Stimulated activated CD8-positive, alpha-beta memory T cell treated with anti-CD3 and anti-CD28 coated beads, Interleukin-12 subunit alpha, Interleukin-12 subunit beta, amount 100 ng/mL, for 24 hours (primary cell): ENCODE measurements around the gene RBPJ.

ENCODE experiments used
- DNase-seq: peaks from one replicate; pipeline ENCODE4 v3.0.0-alpha.2; 2020; ENCODE audit errors: extremely low read depth

The RBPJ gene

DNA sequence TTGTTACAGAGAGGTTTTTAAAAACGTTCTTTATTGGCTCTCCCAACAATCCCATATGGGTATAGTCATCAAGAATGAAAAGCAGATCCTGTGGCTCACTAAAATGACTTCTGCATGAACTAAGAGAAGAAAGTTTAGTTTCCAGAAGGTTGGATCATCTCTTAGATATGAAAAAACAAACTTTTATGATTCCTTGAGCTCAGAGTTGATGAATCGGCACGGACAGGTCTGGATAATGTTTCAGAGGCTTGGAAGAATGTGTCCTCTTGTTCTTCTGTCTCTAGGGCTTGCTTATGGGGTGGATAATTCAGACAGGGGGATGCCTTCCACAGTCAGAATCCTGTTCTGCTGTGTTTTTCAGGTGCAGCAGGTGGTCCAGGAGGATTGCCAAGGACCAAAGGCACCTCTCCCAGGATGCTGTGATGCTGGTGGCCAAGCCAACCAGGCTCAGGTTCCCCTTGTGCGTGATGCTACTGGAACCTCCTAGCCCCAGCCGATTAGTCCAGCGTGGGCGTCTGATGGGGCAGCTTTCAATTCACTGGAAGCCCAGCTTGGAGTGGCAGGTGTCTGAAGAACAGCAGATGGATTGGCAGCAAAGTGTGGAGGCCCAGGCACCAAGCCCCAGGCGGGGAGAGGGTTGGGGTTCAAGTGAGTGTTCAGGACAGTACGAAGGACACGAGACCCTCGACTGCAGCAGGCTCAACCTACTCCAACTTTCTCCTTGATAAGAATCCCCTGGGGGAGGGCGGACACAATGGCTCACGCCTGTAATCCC is 139.1 kb downstream of the RBPJ start:
- DNase-seq = no peak

DNA sequence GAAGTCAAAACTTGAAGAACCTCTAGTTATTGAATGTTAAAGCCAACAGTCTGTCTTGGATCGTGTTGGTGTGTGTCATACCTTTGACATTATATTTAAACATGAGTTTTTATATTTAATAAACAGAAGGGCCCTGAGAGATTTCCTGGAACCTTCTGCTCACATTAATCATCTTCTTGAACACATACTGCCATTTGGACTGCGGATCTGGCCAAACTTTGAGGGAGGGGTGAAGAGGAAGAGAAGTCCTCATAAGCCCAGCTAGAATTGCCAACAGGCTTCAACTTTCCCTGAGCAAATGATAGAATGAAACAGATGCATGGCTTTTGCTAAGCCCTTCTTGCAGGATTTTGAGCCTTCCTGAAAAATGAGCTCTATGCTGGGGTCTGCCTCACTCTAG is 142.1 kb downstream of the RBPJ start:
- no peak for DNase-seq

DNA sequence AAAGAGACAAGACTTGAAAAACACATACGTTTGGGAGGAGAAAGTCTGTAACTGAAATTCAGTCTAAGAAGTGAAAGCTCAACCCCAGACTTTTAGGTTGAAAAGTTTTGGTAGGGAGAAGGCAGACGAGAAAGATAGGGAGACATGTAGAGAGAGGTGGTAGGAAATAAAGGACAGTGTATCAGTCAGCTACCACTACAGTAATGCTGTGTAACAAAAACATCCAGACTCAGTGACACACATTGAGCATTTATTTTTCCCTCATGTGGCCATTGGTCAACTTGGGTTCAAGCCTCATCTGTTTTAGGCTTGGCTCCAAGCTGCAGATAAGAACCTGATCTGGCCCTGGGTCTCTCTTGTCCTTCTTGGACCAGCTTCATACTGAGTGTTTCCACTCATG is 142.6 kb downstream of the RBPJ start:
- DNase-seq = no peak

DNA sequence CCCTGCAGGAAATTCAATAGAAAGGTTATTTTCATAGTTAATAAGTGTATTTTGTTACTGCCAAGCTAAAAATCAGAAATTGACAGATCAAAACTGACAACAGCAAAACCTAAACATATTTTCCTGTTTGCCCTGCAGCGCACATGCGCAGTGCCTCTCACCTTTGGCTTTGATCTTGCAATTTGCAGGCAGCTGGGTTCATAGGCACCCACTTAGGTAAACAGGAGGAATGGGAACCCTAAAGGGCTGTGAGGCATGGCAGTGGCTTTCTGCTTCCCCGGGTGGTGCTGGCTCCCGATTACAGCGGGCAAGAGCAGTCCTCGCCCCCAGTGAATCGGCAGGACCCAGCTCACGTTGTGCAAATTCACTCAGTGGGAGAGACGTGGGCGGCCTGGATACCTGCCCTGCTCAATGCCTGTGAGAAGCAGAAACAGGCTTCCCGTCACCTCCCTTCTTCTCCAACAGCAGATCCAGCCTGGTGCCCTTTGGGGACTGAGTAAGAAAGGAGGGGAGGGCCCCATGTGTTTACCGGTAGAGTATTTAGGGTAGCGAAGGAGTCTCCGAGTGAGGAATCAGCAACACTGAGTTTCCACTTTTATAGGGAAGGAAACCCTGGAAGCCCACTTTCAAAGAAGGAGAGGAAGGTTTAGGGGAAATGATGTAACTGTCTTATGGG is 143.7 kb downstream of the RBPJ start:
- DNase-seq = no peak

DNA sequence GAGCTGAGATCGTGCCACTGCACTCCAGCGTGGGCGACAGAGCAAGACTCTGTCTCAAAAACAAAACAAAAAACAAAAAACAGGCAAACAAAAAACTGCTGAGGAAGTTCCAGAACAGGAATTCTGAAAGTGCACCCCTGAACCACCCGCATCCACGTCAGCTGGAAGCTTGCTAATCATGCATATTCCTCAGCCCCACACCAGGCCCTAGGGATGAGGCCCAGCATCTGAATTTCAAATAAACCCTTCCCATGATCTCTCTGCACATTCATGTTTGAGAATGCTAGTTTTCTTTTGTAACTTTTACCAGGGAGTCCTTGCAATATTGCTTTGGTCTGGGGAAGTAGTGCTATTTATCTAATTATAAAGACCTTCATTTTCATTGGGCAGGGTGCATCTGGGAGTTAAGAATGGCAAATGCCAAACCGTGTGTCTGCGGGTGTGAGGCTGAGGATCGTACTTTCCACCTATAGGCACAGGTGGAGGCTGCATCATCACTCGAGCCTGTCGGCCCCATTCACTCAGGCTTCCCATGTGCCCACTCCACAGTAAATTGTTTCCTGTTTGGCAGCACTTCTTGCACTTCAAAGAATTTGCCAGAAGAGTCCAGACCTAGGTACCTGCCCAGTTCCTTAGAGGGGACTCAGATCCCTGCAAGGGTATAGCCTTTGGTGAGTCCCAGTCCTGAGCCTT is 145.9 kb downstream of the RBPJ start:
- DNase-seq = no peak

DNA sequence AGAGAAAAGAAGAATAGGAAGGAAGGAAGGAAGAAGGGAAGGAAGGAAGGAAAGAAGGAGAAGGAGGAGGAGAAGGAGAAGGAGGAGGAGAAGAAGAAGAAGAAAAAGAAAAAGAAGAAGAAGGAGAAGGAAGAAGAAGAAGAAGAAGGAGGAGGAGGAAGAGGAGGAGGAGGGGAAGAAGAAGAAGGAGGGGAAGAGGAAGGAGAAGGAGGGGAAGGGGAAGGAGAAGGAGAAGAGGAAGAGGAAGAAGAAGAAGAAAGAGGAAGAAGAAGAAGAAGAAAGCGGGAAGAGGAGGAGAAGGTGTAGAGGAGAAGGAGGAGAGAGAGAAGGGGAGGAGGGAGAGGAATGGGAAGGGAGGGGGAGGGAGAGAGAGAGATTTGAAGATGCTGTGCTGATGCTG is 146.9 kb downstream of the RBPJ start:
- DNase-seq = no peak

DNA sequence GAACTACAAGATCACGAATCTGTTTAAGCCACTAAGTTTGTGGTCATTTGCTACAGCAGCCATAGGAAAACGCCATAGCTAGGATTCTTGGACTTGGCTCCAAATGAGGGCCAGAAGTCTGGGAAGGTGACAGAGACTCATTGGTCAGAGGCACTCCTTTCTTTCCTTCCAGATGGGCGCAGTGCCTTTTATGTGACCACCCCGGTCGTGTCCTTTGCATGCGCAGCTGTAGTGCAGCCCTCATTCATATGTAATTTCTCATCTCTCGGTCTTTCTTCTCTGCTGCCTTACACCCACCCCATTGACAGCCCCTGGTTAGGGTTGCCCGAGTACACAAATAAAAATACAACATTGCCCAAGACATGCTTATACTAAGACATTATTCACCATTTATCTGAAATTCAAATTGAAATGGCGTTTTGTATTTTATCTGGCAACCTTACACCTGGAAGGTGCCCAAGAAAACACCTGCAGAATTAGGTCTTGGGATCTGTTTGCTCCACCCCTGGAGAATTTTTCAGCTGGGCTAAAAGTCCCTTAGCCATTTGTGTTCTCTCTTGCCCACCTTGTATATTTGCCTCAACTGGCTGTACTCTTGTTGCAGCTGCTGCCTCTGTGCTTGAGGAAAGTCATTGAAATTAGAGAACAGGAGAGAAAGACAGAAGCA is 147.6 kb downstream of the RBPJ start:
- no peak for DNase-seq

DNA sequence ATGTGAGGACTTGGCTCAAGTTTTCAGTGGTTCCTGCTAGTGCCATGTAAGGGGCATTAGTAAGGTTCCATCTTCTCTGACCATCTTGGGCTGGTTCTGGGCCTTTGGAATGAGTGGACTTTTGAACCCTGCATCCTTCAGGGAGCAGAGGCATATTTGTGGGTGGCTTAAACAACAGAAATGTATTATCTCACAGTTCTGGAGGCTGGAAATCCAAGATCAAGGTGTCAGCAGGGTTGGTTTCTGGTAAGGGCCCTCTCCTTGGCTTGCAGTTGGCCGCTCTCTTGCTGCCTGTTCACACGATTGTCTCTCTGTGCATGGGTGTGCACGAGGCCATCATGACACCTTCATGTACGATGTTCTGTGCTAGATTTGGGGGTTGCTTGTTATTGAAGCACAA is 148.2 kb downstream of the RBPJ start:
- DNase-seq = no peak

DNA sequence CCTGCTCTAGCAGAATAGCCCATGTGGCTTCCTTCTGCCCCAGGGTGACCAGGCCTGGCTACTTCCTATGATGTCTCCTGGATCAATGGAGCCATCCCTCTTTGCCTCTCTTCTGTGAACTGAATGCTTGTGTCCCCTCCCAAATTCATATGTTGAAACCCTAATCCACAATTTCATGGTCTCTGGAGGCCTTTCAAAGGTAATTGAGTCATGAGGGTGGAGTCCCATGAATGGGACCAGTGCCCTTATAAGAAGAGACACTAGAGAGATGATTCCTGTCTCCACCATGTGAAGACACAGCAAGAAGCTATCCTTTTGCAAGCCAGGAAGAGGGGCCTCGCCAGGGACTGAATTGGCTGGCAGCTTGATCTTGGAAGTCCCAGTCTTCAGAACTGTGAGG is 151.1 kb downstream of the RBPJ start:
- DNase-seq = no peak

DNA sequence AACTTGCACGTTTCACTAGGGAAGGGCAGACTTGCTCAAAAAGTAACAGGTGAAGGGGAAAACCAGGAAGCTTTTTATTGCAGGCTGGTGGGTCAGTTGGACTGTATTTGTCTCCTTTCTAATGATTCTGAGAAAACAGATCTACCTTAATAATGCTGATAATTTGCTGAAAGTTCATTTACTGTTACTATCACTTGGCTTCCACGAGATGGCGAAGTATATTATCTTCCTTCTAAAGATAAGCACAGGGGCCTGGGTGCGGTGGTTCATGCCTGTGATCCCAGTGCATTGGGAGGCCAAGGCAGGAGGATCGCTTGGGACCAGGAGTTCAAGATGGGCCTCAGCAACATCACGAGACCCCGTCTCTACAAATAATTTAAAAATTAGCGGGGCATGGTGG is 153.1 kb downstream of the RBPJ start:
- DNase-seq = no peak

DNA sequence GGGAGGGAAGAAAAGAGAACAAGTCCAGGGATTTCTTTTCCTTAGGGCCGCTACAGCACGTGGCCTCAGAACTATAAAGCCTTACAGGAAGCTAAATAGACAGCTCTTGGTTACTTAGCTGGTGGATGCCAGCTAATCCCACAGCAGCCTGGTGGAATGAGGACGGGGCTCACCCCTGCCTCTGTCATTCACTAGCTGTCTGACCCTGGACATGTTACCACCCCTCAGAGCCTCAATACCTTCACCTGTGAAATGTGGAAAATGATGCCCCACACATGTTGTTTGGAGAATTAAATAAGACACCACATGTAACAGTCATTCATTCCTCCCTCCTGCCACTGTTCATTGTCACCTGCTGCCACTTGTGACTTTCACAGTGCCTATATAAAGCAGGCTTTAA is 153.7 kb downstream of the RBPJ start:
- no peak for DNase-seq

DNA sequence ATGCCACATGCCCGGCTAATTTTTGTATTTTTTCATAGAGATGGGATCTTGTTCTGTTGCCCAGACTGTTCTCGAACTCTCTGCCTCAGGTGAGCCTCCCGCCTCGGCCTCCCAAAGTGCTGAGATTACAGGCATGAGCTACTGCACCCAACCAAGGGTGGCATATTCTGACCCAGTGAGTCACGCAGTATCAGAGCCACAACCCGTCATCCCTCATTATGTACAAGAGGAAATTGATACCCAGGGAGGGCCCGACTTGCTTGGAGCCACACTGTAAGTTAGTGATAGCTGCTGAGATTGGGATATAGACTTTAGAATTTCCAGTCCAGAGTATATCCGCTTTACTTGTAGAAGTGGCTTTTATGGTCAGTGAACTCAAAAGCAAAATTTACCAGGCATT is 154.9 kb downstream of the RBPJ start:
- no peak for DNase-seq

DNA sequence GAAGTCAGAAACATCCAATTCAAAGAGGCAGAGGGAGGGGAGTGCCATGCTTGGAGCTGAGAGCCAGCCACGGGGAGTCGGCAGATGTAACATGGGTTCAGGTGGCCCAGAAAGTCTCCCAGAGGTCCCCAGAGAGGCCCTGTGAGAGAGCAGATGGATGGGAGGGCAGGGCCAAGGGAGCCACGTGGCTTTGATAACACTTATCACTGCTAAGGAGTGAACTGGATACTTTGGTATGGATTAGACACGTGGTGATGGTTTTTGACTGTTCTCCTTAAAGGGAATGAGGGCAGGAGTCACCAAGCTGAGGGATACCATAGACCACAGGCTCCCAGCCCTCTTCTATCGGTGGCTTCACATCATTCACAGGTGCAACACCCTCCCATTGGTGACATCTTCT is 155.7 kb downstream of the RBPJ start:
- no peak for DNase-seq

DNA sequence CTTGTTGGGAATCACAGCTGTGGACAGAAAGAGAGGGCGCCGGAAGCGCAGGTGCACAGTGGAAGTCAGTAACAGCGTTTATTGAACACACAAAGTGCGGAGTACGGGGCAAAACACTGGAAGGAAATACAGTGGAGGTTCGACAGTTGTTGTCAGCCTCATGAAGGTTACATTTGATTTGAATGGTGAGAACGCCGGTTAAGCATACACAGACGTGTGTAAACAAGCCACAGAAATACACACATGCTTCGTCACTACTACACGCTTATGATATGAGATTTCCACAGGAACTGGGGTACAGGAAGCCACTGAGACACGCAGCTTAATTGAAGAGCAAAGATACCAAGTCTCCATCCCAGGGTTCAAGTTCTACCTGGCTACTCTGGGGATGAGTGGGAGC is 157.5 kb downstream of the RBPJ start:
- no peak for DNase-seq

DNA sequence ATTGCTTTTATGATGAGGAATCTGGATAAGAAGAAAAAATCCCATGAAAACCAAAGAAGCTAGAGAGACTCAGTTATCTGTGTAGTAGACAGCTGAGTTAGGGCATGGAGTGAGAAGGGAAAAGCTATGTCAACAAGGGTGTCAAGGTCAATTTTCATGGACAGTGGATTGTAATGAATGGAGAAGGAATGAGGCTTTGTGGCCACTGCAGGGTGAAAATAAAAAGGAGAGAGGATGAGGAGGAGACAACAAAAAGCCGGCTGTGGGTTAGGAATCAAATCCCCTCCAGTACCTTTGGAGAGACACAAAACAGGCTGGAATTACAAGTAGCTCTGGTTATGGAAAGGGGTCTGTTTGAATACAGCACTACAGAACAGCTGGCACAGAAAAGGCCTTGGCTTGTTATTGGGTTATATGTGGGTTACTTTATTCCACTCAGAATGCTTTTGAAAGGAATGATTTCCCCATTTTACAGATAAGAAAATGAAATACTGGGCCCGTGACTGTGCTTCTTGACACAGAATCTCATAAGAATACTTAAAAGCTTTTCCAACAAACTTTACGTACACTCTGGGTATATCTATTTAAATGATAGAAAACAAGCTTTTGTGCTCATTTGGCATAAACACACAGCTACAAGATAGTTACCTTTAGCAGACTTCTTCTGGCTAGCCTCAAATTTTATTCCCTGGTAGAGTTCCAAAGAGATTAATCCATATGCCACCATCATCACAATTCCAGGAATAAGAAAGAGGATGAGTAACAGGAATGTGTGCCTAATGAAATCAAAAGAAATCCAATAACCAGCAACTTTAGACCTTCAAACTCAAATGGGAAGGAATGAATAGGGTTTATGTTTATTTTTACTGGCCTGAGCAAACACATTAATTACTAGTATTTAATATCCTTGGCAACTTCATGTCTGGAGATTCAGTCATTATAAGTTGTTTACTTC is 162.0 kb downstream of the RBPJ start:
- DNase-seq = no peak

DNA sequence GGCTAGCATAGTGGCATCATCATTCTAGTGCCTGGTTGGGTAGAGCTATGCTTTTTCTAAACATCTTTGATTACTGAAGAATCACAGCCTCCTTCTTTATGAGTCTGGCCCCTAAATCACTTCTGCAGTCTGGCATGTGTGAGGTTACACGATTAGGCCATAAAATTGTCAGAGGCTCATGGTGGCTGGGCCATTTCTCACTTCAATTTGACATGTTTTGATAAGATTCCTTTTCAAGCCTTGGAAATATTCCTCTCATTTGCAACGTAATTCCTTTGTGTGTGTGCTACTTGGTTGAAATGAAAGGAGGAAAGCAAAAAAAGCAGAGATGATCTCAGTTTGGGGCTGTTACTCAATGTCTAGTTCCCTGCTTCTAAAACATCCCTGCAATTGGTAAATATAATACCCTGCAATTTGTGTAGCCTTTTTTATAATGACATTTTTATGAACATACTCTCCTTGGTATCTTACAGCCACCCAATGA is 163.3 kb downstream of the RBPJ start:
- no peak for DNase-seq

DNA sequence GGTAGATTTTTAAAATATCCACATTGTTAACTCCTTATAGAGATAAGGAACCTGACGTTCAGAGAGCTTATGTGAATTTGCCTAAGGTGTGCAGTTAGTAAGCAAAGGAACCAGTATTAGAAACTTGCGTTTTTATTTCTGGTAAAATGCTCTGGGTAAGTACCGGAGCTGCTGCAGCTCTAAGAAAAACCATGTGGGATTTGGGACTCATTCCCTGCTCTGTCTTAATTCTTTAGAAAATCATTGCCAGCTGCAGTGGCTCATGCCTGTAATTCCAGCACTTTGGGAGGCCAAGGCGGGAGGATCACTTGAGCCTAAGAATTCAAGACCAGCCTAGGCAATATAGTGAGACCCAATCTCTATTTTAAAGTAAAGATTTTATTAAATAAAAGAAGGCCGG is 163.7 kb downstream of the RBPJ start:
- no peak for DNase-seq
